NCI-H446 (cell line): ENCODE measurements around the gene EML5.
"Not testable (repeated sequence)": the region's sequence is repeated elsewhere in the genome, so short reads cannot be mapped to it uniquely, and the experiment has no call there.

Source experiments
- DNase-seq, 2 experiments: peaks; one replicate each; lab custom pipeline; 2025; lab: John Stamatoyannopoulos, UW

Gene EML5

GRCh38 chr14:88792473-88793258 lies at the start of gene EML5:
Gene EML5 (minus strand): TSS chr14:88792953. CDS start chr14:88792503, 450 bp downstream.
- DNase-seq, result peak; percentile 56 to 85

- no peak for DNase-seq
Measured at GRCh38 chr14:88842414-88842813, 49.7 kb upstream of the EML5 start.

GRCh38 chr14:88841741-88842140 lies 49.0 kb upstream of the EML5 start:
- DNase-seq, result no peak

GRCh38 chr14:88840926-88841325 lies 48.2 kb upstream of the EML5 start:
- no peak for DNase-seq

- DNase-seq, result no peak
Measured at GRCh38 chr14:88838015-88838414, 45.3 kb upstream of the EML5 start.

- DNase-seq, result no peak
Measured at GRCh38 chr14:88837495-88837894, 44.7 kb upstream of the EML5 start.

GRCh38 chr14:88835661-88836060 lies 42.9 kb upstream of the EML5 start:
- DNase-seq, result peak in 1 of 2 experiments; percentile 79

GRCh38 chr14:88834883-88835431 lies 42.2 kb upstream of the EML5 start:
- peak in 1 of 2 experiments; percentile 62 for DNase-seq

- peak; percentile 35 to 78 for DNase-seq
Measured at GRCh38 chr14:88831284-88831683, 38.5 kb upstream of the EML5 start.

GRCh38 chr14:88829685-88830302 lies 37.0 kb upstream of the EML5 start:
- no peak for DNase-seq

- DNase-seq, result no peak
Measured at GRCh38 chr14:88829188-88829587, 36.4 kb upstream of the EML5 start.

- no peak for DNase-seq
Measured at GRCh38 chr14:88825503-88825902, 32.8 kb upstream of the EML5 start.

GRCh38 chr14:88825078-88825458 lies 32.3 kb upstream of the EML5 start:
- DNase-seq, result no peak

- peak; percentile 89 to 93 for DNase-seq
Measured at GRCh38 chr14:88824314-88825077, 31.7 kb upstream of the EML5 start, which contains the start of gene TTC8. Gene TTC8 (plus strand): TSS chr14:88824651. CDS start chr14:88824708, 57 bp downstream.

- DNase-seq, result no peak
Measured at GRCh38 chr14:88823968-88824313, 31.2 kb upstream of the EML5 start.

- no peak for DNase-seq
Measured at GRCh38 chr14:88821888-88822287, 29.1 kb upstream of the EML5 start.

- DNase-seq, result no peak
Measured at GRCh38 chr14:88821378-88821777, 28.6 kb upstream of the EML5 start.

- DNase-seq, result not testable (repeated sequence)
Measured at GRCh38 chr14:88819674-88820073, 26.9 kb upstream of the EML5 start.

GRCh38 chr14:88818018-88818417 lies 25.3 kb upstream of the EML5 start:
- no peak for DNase-seq

- no peak for DNase-seq
Measured at GRCh38 chr14:88815980-88816379, 23.2 kb upstream of the EML5 start.

GRCh38 chr14:88808359-88808758 lies 15.6 kb upstream of the EML5 start:
- DNase-seq, result no peak

- no peak for DNase-seq
Measured at GRCh38 chr14:88804477-88804876, 11.7 kb upstream of the EML5 start.
